Coronary artery (tissue), 2 donors: ENCODE data around the gene ING4.
A peak's percentile ranks its signal among the peaks of the same experiment; 100 is the strongest.

Experiments
- DNase-seq: peaks from one replicate; pipeline ENCODE4 v3.0.0-alpha.2; 2017; ENCODE audit warnings: low spot score
- H3K27ac ChIP-seq, 2 donors: fragments of 200-600 bp; sonication (generic); one replicate each; pipeline ENCODE4 v1.5.1; 2016 to 2019
- H3K4me3 ChIP-seq: fragments of 200-600 bp; sonication (generic); 2 replicates; pipeline ENCODE4 v1.5.1; 2016; ENCODE audit warnings: mild to moderate bottlenecking, moderate library complexity
- TF ChIP-seq, protein P1 (sequence below): fragments of 200-600 bp; sonication (generic); IDR thresholded peaks from one replicate; pipeline ENCODE4 v1.5.1; 2019; ENCODE audit warnings: antibody characterized with exemption

The ING4 gene

DNA sequence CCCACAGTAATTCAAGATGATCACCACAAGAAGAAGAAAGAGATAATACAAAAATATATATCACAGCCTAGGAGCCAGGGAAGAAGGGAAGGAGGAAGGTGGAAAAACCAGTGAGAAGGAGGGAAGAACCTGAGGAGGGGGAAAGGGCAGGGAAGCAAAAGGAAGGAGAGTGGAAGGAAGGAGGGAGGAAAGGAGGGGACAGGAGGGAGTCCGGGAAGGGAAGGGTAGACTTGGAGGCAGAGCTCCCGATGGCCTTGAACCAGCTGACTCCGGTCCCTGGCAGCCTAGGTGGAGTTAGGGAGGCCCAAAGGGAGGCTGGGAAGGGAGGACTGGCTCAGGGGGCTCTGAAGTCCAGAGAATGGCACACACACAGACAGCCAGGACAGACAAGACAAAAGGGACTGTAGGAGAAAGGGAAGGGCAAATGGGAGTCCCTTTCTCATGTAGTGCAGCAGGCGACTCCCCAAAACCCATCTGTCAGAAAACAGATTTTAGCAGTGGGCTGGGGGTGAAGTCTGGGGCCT, 31.0 kb upstream of the ING4 start:
- H3K27ac ChIP-seq = no peak overlapping the region
- no peak for DNase-seq
- TF ChIP-seq, protein P1, sequence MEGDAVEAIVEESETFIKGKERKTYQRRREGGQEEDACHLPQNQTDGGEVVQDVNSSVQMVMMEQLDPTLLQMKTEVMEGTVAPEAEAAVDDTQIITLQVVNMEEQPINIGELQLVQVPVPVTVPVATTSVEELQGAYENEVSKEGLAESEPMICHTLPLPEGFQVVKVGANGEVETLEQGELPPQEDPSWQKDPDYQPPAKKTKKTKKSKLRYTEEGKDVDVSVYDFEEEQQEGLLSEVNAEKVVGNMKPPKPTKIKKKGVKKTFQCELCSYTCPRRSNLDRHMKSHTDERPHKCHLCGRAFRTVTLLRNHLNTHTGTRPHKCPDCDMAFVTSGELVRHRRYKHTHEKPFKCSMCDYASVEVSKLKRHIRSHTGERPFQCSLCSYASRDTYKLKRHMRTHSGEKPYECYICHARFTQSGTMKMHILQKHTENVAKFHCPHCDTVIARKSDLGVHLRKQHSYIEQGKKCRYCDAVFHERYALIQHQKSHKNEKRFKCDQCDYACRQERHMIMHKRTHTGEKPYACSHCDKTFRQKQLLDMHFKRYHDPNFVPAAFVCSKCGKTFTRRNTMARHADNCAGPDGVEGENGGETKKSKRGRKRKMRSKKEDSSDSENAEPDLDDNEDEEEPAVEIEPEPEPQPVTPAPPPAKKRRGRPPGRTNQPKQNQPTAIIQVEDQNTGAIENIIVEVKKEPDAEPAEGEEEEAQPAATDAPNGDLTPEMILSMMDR = no peak

DNA sequence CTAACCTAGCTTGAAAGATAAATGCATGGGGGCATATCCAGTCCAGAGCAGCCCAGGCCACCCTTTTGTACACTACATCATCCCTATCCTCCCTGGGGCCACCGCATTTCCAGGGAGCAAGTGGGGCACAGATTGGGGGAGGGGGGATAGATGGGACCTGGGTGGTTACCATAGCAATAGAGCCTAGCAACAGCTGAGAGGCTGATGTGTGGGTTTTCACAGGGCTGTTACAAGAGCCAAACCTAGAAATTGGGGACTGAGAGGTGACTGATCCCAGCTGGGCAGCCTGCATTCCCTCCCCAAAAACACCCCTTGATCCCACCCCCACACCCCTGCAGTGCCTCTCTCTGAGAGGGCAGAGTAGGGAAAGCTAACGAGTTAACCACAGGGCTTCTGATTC, 30.0 kb upstream of the ING4 start:
- DNase-seq = no peak
- Histone ChIP-seq H3K4me3 (no peak overlapping the region), H3K27ac (no peak overlapping the region)
- TF ChIP-seq, protein P1 = no peak

More for the DNA sequence above, 31.0 kb upstream of the ING4 start:
- H3K4me3 ChIP-seq = no peak overlapping the region

DNA sequence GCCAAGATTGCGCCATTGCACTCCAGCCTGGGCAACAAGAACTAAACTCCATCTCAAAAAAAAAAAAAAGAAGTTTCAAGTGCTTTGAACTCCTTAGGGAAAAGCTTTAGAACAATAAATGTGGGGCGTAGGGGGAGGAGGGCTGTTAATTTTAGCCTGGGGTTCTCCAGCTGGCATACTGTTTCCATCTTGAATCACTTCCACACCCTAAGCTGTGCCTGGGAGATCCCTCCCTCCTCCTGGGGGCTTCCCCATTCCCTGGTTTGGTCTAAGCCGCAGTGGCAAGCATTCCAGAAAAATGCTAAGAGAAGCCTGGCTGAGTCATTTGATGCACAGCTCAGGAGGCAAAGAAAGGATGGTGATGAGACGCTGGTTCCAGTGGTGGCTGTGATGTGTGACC, 28.6 kb upstream of the ING4 start:
- DNase-seq = no peak
- H3K27ac ChIP-seq = no peak overlapping the region
- TF ChIP-seq, protein P1 = no peak
- H3K4me3 ChIP-seq = no peak overlapping the region

DNA sequence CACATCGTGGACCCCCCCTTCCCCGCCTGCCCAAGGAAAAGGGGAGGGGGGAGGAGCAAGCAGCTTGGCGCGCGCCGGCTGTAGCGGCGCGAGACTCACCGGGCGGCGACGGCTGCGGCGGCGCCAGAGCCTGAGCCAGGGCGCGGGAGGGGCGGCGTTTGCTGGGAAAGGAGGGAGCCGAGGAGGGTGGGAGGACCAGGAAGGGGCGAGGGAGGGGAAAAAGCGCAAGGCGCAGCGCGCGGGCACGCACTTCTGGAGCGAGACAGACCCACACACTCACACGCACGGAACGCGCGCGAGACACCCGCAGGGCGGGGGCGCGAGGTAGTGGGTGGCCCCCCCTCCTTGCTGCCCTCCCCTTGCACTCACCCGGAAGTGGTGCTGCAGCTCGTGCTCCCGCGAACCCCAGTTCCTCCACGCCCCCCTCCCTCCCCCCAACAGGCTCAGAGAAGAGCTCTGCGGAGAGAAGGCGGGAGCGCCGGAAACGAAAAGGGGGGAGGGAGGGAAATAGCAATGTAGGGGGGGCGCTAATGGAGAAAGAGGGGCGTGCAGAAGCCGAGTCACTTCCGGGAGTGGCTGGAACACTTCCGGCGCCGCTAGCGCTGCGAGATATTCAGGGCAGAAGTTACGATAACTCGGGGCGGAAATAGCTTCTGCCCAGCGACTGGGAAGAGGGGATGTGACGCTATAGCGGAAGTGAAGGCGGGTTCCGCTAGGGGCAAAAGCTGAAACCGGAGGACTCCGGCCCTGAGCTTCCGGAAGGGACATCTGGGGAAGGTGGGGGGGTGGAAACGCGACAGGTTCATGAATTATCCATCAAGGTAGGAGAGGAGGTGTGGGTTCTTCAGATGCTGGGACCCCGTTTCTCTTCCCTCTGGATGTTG, 26.3 kb upstream of the ING4 start, which contains the start of gene ZNF384:
TSS of gene ZNF384 (minus strand) at position 377 of the 884 bp plus-strand sequence. CDS start 9,855 bp downstream, outside the sequence.
- DNase-seq = peak; percentile 99
- Histone ChIP-seq H3K4me3 (peak within 1 kb of the TSS; percentile 88), H3K27ac (peak within 1 kb of the TSS; percentile 97)
- TF ChIP-seq, protein P1 = peak; percentile 21

DNA sequence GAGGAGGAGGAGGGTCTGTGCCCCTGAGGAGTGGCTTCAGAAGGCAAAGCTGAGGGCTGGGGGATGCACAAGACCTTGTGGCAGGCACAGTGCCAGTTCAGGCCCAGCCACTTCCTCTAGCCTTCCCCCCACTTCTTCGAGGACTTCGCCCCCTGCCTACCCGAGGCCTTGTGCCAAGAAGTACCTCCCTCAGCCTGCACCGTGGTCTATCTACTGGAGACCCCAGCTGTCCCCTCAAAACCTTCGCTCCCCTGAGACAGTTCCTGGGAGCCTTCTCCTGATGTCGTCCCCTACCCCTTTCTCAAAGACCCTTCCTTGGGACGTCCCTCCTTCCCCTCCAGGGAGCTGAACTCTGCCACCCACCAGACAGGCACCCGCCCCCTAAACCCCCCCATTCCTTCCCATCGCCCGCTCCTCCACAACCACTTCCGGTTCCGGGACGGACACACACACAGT, 25.7 kb upstream of the ING4 start:
- TF ChIP-seq, protein P1 = no peak
- peak overlapping the region; percentile 88 for H3K4me3 ChIP-seq
- peak overlapping the region; percentile 97 for H3K27ac ChIP-seq
- DNase-seq = no peak

DNA sequence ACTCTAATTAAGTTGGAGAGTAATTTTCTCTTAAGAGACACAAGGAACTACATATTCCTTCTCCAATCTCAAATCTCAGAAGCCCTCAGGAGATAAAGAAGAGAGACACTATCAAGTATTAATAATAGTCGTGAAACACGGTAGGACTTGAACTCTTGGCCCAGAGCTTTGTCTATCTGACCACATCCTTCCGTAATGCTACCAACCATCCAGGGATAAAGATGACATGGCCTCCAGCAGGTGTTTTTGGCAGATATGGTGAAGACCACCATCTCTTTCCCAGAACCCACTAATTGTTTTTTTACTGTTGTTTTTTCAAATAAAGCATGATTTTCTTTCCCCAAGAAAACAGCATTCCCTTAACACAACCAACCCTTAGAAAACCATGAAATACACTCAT, 22.9 kb upstream of the ING4 start:
- Histone ChIP-seq H3K4me3 (no peak overlapping the region), H3K27ac (no peak overlapping the region)
- TF ChIP-seq, protein P1 = no peak
- DNase-seq = no peak
